ENCODE data around the gene REPIN1. TPM values are rescaled to one million over a fixed set of nuclear protein-coding genes. Genes with fewer than 3 reads are reported as not detected.

Gene REPIN1
- total RNA-seq, 1 experiment from 2014 or later, result 189 TPM

DNA sequence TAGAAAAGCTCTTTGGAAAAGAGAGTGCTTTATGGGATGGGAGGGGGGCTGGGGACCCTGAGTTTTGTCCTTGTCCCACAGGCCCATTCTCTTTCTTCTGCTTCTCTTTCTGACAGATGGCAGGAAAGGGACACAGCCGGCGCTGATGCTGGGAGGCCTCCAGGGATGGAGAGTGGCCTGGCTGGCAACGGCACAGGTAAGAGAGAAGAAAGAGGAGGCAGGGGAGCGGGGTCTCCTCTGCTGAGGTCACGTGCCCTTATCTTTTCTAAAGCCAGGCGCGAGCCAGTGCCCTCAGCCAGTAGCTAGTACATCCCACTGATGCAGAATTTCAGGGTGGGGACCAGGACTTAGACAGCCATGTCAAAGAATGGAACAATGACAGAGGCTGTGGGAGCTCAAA is 19.7 kb downstream of the REPIN1 start:
- Mint-ChIP-seq H3K4me1 (ENCODE audit: low read depth, unreplicated experiment) (no peaks in the 10 kb centered on the region), H3K4me3 (ENCODE audit: low read depth, unreplicated experiment) (no peak overlapping the region), H3K9me3 (ENCODE audit: low read depth, unreplicated experiment) (no peaks in the 10 kb centered on the region), H3K27me3 (ENCODE audit: unreplicated experiment) (no peaks in the 10 kb centered on the region), H3K36me3 (ENCODE audit: insufficient read depth, unreplicated experiment) (peaks cover 7% of the 10 kb centered on the region), H3K27ac (ENCODE audit: unreplicated experiment) (no peak overlapping the region)
- no peak for DNase-seq
- CTCF ChIA-PET, result interaction anchor here (0.6 kb wide), 1 partner anchor 57 kb away, joined by 3 read pairs; no protein-coding TSS in a partner anchor
- intact Hi-C loops (cut with micrococcal nuclease; ENCODE audit: unreplicated experiment), result no loop called here
- no peak for TF ChIP-seq CTCF (IDR thresholded peaks at IDR 0.05; ENCODE audit: unreplicated experiment)
- BruUV-seq (replicated peaks), result no TSS peak

- Mint-ChIP-seq H3K27ac (ENCODE audit: unreplicated experiment) (no peak overlapping the region), H3K9me3 (ENCODE audit: low read depth, unreplicated experiment) (no peaks in the 10 kb centered on the region), H3K4me3 (ENCODE audit: low read depth, unreplicated experiment) (no peak overlapping the region), H3K36me3 (ENCODE audit: insufficient read depth, unreplicated experiment) (peaks cover 7% of the 10 kb centered on the region), H3K4me1 (ENCODE audit: low read depth, unreplicated experiment) (no peaks in the 10 kb centered on the region), H3K27me3 (ENCODE audit: unreplicated experiment) (no peaks in the 10 kb centered on the region)
- intact Hi-C loops (cut with micrococcal nuclease; ENCODE audit: unreplicated experiment), result no loop called here
- no peak for TF ChIP-seq CTCF (IDR thresholded peaks at IDR 0.05; ENCODE audit: unreplicated experiment)
- BruUV-seq (replicated peaks), result no TSS peak
- CTCF ChIA-PET, result interaction anchor here (0.5 to 0.6 kb wide), 2 partner anchors 57 to 943 kb away, joined by 3 to 4 read pairs; no protein-coding TSS in a partner anchor
- DNase-seq, result no peak
Observed at GRCh38 chr7:150388709-150389531, 20.3 kb downstream of the REPIN1 start.

DNA sequence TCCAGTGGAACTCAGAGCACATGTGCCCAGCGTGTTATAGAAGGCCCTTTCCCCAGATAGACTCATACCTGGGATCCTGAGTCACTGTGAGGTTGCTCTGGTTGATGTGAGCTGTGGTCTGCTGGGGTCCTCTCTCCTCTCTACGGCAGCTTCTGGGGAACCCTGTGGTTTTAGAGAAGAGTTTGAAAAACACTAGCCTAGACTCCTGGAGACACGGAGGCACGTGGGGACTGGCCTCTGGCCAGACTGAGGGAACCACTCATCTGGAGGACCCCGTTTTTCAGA is 20.9 kb downstream of the REPIN1 start:
- no TSS peak for BruUV-seq (replicated peaks)
- Mint-ChIP-seq H3K4me1 (ENCODE audit: low read depth, unreplicated experiment) (no peaks in the 10 kb centered on the region), H3K27me3 (ENCODE audit: unreplicated experiment) (no peaks in the 10 kb centered on the region), H3K27ac (ENCODE audit: unreplicated experiment) (no peak overlapping the region), H3K36me3 (ENCODE audit: insufficient read depth, unreplicated experiment) (peaks cover 7% of the 10 kb centered on the region), H3K9me3 (ENCODE audit: low read depth, unreplicated experiment) (no peaks in the 10 kb centered on the region), H3K4me3 (ENCODE audit: low read depth, unreplicated experiment) (no peak overlapping the region)
- CTCF ChIA-PET, result interaction anchor here (0.5 kb wide), 1 partner anchor 942 kb away, joined by 4 read pairs; no protein-coding TSS in a partner anchor
- intact Hi-C loops (cut with micrococcal nuclease; ENCODE audit: unreplicated experiment), result no loop called here
- no peak for DNase-seq
- no peak for TF ChIP-seq CTCF (IDR thresholded peaks at IDR 0.05; ENCODE audit: unreplicated experiment)

DNA sequence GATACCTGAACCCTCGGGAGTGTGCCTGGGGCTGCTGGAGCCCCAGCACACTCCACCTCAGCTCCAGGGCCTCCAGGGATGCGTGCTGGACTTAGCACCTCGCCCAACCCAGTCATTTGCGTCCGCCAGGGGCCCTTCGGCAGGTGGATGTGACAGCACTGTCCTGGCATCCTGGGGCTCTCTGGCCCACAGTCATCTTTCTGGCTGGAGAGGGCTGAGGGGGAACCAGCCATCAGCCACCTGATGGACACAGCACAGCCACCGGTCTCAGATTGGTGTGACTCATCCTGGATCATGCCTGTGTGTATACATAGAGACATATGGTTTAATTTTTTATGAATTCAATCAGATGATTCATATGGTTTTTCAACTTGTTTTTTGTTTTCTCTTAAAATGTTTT is 21.6 kb downstream of the REPIN1 start:
- Mint-ChIP-seq H3K27me3 (ENCODE audit: unreplicated experiment) (no peaks in the 10 kb centered on the region), H3K27ac (ENCODE audit: unreplicated experiment) (no peak overlapping the region), H3K36me3 (ENCODE audit: insufficient read depth, unreplicated experiment) (peaks cover 7% of the 10 kb centered on the region), H3K4me3 (ENCODE audit: low read depth, unreplicated experiment) (no peak overlapping the region), H3K9me3 (ENCODE audit: low read depth, unreplicated experiment) (no peaks in the 10 kb centered on the region), H3K4me1 (ENCODE audit: low read depth, unreplicated experiment) (no peaks in the 10 kb centered on the region)
- TF ChIP-seq CTCF (IDR thresholded peaks at IDR 0.05; ENCODE audit: unreplicated experiment), result no peak
- no TSS peak for BruUV-seq (replicated peaks)
- intact Hi-C loops (cut with micrococcal nuclease; ENCODE audit: unreplicated experiment), result no loop called here
- CTCF ChIA-PET, result no interaction called here
- no peak for DNase-seq
